CD4-positive, alpha-beta T cell treated with Interleukin-4 for 4 hours (primary cell): ENCODE measurements around the gene FTCD.

ENCODE experiments used
- DNase-seq: peaks from one replicate; pipeline ENCODE4 v3.0.0-alpha.2; 2020

FTCD gene

GRCh38 chr21:46088189-46088588 lies 67.2 kb downstream of the FTCD start:
- DNase-seq: no peak

GRCh38 chr21:46087641-46088040 lies 67.7 kb downstream of the FTCD start:
- no peak for DNase-seq
